Measurements from ENCODE around the gene FIGN. TPM values are rescaled to one million over a fixed set of nuclear protein-coding genes. Genes with fewer than 3 reads are reported as not detected.

The FIGN gene
- total RNA-seq, 4 donors from 2014 or later = 5.8 to 12.0 (median 11.1) TPM

GRCh38 chr2:163665817-163666216 lies 70.0 kb downstream of the FIGN start:
- TF ChIP-seq POLR2AphosphoS5 (IDR thresholded peaks at IDR 0.05) (no peak), CTCF (IDR thresholded peaks at IDR 0.05) (no peak), EP300 (IDR thresholded peaks at IDR 0.05) (no peak), POLR2A (IDR thresholded peaks at IDR 0.05; ENCODE audit: low read depth) (no peak)
- Histone ChIP-seq H3K9me3 (no peaks in the 10 kb centered on the region), H3K27ac (replicated peaks in 1 of 4) (no peak overlapping the region), H3K4me3 (no peak overlapping the region), H3K4me1 (peaks cover 20 to 48% (median 25%) of the 10 kb centered on the region in 4 donors), H3K27me3 (no peaks in the 10 kb centered on the region), H3K36me3 (no peaks in the 10 kb centered on the region)
- DNase-seq (ENCODE audit: extremely low spot score) = no peak
- intact Hi-C loops (cut with DNase I) = no loop called here

- no peaks in the 10 kb centered on the region for H3K27me3 ChIP-seq
- DNase-seq (ENCODE audit: extremely low spot score) = no peak
- H3K9me3 ChIP-seq = no peaks in the 10 kb centered on the region
- H3K4me3 ChIP-seq = no peak overlapping the region
- intact Hi-C loops (cut with DNase I) = no loop called here
- no peak for TF ChIP-seq EP300 (IDR thresholded peaks at IDR 0.05)
- TF ChIP-seq CTCF (IDR thresholded peaks at IDR 0.05) = no peak
- no peak for TF ChIP-seq POLR2A (IDR thresholded peaks at IDR 0.05; ENCODE audit: low read depth)
- no peak for TF ChIP-seq POLR2AphosphoS5 (IDR thresholded peaks at IDR 0.05)
- H3K4me1 ChIP-seq = peaks cover 23 to 52% (median 26%) of the 10 kb centered on the region in 4 donors
- WGBS = 87% methylated on average over 2 of the region's 2 CpGs
- no peak overlapping the region for H3K27ac ChIP-seq (replicated peaks in 1 of 4)
- no peaks in the 10 kb centered on the region for H3K36me3 ChIP-seq
Measured at GRCh38 chr2:163665051-163665450, 70.8 kb downstream of the FIGN start.

- TF ChIP-seq POLR2AphosphoS5 (IDR thresholded peaks at IDR 0.05) = no peak
- TF ChIP-seq EP300 (IDR thresholded peaks at IDR 0.05) = no peak
- TF ChIP-seq POLR2A (IDR thresholded peaks at IDR 0.05; ENCODE audit: low read depth) = no peak
- TF ChIP-seq CTCF (IDR thresholded peaks at IDR 0.05) = no peak
- Histone ChIP-seq H3K36me3 (no peaks in the 10 kb centered on the region), H3K9me3 (no peaks in the 10 kb centered on the region), H3K27me3 (no peaks in the 10 kb centered on the region), H3K4me1 (peaks cover 24 to 57% (median 29%) of the 10 kb centered on the region in 4 donors), H3K4me3 (no peak overlapping the region), H3K27ac (replicated peaks in 1 of 4) (no peak overlapping the region)
- WGBS = 90% methylated on average over 5 of the region's 5 CpGs
- no peak for DNase-seq (ENCODE audit: extremely low spot score)
- intact Hi-C loops (cut with DNase I) = no loop called here
Measured at GRCh38 chr2:163664610-163665009, 71.2 kb downstream of the FIGN start.

GRCh38 chr2:163662141-163662780 lies 73.5 kb downstream of the FIGN start:
- intact Hi-C loops (cut with DNase I) = no loop called here
- peaks cover 13 to 69% (median 43%) of the 10 kb centered on the region in 4 donors for H3K4me1 ChIP-seq
- H3K36me3 ChIP-seq = no peaks in the 10 kb centered on the region
- no peak for DNase-seq (ENCODE audit: extremely low spot score)
- H3K9me3 ChIP-seq = no peaks in the 10 kb centered on the region
- no peak for TF ChIP-seq CTCF (IDR thresholded peaks at IDR 0.05)
- no peak for TF ChIP-seq POLR2AphosphoS5 (IDR thresholded peaks at IDR 0.05)
- TF ChIP-seq EP300 (IDR thresholded peaks at IDR 0.05) = no peak
- no peak for TF ChIP-seq POLR2A (IDR thresholded peaks at IDR 0.05; ENCODE audit: low read depth)
- no peaks in the 10 kb centered on the region for H3K27me3 ChIP-seq
- peak overlapping the region; percentile 2 to 72 (median 55) for H3K27ac ChIP-seq (replicated peaks in 1 of 4)
- no peak overlapping the region for H3K4me3 ChIP-seq
- 68% methylated on average over 3 of the region's 4 CpGs for WGBS

- no peak overlapping the region for H3K4me3 ChIP-seq
- peak overlapping the region in 3 of 4 donors; percentile 24 to 50 (median 49) for H3K27ac ChIP-seq (replicated peaks in 1 of 4)
- H3K9me3 ChIP-seq = no peaks in the 10 kb centered on the region
- intact Hi-C loops (cut with DNase I) = no loop called here
- 65% methylated on average over 2 of the region's 2 CpGs for WGBS
- H3K27me3 ChIP-seq = no peaks in the 10 kb centered on the region
- TF ChIP-seq POLR2A (IDR thresholded peaks at IDR 0.05; ENCODE audit: low read depth) = no peak
- TF ChIP-seq POLR2AphosphoS5 (IDR thresholded peaks at IDR 0.05) = peak in 1 of 2 donors; percentile 48
- no peak for TF ChIP-seq CTCF (IDR thresholded peaks at IDR 0.05)
- no peak for TF ChIP-seq EP300 (IDR thresholded peaks at IDR 0.05)
- DNase-seq (ENCODE audit: extremely low spot score) = no peak
- no peaks in the 10 kb centered on the region for H3K36me3 ChIP-seq
- H3K4me1 ChIP-seq = peaks cover 15 to 83% (median 49%) of the 10 kb centered on the region in 4 donors
Measured at GRCh38 chr2:163659224-163659623, 76.6 kb downstream of the FIGN start.
